HG02588 (cell line): Measurements from ENCODE around the gene TNIK.
"Not testable (repeated sequence)": the region's sequence is repeated elsewhere in the genome, so short reads cannot be mapped to it uniquely, and the experiment has no call there.

Source experiments
- ATAC-seq: cut with Tn5 transposase; IDR thresholded peaks from one replicate; pipeline ENCODE4 v1.9.1; 2021; ENCODE audit warnings: mild to moderate bottlenecking, moderate library complexity; ENCODE audit not compliant: unreplicated experiment

The TNIK gene

DNA sequence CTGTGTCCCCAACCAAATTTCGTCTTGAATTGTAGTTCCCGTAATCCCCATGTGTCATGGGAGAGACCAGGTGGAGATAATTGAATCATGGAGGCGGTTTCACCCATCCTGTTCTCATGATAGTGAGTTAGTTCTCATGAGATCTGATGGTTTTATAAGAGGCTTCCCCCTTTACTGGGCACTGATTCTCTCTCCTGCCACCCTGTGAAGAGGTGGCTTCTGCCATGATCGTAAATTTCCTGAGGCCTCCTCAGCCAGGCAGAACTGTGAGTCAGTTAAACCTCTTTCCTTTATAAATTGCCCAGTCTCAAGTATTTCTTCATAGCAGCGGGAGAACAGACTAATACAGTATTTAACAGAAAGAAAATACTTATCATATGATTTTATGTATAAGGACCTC lies 93.5 kb downstream of the TNIK start:
- not testable (repeated sequence) for ATAC-seq

GRCh38 chr3:171366043-171366442 lies 94.2 kb downstream of the TNIK start:
- no peak for ATAC-seq

- ATAC-seq: no peak
Observed at GRCh38 chr3:171365489-171365888, 94.7 kb downstream of the TNIK start.

DNA sequence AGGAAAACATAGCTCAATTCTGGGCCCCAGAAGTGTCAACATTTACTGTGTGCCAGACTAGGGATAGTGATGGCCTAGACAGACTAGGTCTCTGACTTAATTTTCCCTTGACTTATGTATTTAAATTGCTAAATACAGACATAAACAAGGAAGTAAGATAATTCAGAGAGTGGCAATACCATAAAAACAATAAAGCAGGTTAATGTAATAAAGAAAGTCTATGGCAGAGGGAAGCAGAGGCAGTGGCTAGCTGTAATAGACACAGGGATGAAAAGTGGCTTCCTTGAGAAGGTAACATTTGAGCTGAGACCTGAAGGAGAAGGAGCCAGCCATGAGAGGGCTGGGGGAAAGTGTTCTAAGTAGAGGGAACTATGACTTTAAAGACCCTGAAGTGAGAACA lies 95.7 kb downstream of the TNIK start:
- ATAC-seq: no peak

- no peak for ATAC-seq
Observed at GRCh38 chr3:171363202-171363601, 97.0 kb downstream of the TNIK start.

DNA sequence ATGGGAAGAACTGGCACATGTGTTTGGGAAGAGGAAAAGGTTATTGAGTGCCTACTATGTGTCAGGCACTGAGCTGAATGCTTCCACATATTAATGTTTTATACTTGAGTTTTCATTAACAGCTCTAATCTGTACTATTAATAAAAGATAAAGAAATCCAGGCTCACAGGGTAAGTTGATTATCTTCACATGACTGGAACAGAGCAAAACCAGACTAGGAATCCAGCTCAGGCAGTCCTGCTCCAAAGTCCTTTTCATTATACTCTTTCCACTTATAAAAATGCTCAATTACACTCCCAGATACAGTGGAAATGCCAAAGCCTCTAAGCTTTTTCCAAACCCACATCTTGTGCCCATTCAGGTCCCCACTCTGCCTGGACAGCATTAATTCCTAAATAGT lies 97.6 kb downstream of the TNIK start:
- no peak for ATAC-seq

- ATAC-seq: no peak
Observed at GRCh38 chr3:171358881-171359198, 101.4 kb downstream of the TNIK start.

DNA sequence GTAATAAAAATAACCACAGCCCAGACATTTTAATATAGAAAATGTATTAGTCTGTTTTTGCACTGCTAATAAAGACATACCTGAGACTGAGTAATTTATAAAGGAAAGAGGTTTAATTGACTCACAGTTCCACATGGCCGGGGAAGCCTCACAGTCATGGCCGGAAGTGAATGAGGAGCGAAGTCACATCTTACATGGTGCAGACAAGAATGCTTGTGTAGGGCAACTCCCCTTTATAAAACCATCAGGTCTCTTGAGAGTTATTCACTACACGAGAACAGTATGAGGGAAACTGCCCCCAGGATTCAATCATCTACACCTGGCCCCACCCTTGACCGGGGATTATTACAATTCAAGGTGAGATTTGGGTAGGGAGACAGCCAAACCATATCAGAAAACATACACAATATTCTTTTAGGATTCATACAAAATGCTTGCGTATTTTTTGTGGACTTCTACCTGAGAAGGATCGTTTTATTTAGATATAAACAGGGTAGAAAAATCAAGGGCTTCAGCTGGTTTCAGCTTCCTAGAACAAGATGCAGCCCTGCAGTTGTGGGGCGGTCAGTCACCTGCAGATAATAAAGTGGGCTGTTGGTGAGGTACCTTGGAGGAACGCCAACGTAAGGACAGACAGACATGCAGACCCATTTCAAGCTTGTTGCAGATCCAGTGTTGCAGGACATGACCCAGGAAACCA lies 101.9 kb downstream of the TNIK start:
- ATAC-seq: no peak

- no peak for ATAC-seq
Observed at GRCh38 chr3:171357721-171358120, 102.5 kb downstream of the TNIK start.

GRCh38 chr3:171356251-171356650 lies 104.0 kb downstream of the TNIK start:
- no peak for ATAC-seq

DNA sequence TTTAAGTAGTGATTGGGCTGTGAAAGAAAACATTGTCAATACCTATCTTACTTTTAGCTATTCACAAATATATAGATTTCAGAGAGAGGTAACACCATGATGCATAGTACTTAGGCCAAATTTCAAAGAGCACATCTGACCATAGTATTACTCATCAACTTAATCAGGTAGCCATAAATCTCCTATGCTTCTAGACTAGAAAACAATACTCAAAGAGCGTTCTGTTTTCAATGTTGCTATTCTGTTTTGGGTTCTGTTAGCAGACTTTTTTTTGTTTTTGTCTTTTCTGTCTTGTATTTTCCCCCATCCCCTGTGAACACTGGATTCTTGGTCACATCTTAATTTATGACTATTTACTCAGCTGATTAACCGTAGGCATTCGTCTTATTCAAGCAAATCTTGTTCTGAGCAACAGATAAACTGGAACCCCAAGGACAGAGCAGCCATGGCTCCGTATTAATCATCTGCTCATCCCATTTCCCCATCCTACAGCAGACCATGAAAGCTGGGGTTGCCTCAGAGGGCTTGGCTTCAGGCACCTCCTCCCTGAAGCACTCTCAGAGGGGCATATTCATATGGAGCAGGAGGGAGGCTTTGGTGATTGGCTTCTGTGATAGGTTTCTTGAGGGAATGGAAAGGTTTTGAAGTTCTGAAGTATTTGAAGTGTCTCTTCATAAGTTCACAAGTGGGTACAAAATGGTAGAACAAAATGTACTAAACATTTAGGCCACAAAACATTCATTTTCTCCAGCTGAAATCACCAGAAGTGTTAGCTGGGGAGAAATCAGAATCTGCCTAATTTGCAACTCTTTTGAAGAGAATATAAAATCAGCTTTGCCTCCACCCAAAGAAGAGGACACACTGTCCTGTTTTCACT lies 105.3 kb downstream of the TNIK start:
- ATAC-seq: no peak

DNA sequence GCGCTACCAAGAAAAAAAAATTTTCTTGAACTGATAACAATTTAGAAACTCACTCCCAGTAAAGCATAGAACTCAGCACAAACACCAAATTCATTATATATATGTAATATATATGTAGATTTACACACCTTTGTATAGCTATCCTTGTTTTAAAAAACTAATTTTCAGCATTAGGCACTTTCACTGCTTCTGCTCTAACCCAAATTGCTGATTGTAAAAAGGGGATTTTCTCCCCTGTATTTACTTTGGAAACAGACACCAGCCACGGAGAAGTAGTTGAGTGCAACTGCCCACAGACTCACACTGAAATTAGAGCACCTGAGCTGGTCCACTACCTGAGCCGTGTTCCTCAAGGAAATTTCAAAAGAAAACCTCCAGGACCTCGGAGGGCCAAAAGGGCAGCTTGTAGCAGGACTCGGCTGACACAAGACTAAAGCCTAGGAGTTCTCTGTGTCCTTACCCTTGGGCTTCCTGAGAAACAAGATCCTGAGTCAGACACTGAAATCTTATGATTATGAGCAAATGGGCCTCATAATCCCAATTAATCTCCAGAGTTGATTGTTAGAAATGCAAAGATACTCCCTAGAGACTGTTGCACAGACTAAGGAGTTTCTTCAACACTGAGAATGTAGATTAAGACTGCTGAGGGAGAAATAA lies 106.0 kb downstream of the TNIK start:
- ATAC-seq: no peak

DNA sequence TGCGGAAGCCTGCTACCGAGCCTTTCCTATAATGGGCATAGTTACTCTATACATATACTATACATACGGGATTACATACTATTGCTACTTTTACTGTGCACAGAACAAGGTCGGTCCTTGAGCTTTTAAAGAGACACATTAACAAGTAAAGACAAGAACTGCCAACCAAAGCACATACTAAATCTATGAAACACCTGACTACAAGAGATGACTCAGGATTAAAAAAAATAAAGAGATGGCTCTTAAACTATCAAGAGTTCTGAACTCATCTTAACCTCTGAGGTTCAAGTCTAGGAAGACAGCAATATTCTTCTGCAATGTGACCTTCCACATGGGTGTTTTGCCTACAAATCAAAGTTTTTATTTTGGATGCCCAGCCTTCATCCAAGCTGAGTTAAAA lies 106.8 kb downstream of the TNIK start:
- no peak for ATAC-seq

DNA sequence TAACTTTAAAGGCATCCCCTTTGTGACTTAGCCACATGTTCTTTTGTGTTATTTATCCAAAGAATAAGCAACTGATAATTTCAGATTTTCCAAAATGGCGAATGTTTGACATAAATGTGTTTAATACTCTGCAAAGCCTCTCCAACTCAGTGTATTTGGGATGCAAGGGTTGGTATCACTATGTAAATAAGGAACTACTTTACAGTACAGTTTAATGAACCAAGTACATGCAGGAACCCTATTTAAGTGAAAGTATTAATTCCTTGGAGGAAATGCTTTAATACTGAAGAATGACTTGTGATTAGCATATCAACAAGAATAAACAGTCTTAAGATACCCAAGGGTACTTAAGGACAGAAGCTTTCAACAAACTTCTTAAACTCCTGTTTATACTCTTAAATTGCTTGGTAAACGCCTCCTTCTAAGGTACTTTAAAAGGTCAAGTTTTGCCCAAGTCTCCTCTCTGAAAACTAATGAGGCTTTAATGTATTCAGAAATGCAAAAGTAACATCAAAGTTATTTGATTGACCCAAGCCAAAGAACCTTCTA lies 107.7 kb downstream of the TNIK start:
- no peak for ATAC-seq

GRCh38 chr3:171351676-171352075 lies 108.5 kb downstream of the TNIK start:
- no peak for ATAC-seq

GRCh38 chr3:171350364-171350763 lies 109.8 kb downstream of the TNIK start:
- no peak for ATAC-seq

DNA sequence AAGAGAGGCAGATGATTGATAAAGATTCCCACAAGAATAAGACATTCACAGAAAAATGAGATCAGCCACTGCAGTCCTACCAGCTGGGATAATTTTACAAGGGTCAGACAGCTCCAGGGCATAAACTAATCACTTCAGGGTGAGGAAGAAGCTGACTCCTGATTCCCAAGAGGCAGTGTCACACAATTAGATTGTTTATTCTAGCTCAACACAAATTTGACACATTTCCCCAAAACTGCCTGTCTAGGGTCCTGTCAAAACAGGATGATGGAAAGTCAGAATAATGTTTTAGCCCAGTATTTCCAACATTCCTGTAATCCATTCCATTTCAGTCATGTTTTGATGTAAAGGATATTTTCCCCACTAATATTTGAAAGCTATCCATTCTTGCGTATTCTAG lies 110.8 kb downstream of the TNIK start:
- no peak for ATAC-seq

DNA sequence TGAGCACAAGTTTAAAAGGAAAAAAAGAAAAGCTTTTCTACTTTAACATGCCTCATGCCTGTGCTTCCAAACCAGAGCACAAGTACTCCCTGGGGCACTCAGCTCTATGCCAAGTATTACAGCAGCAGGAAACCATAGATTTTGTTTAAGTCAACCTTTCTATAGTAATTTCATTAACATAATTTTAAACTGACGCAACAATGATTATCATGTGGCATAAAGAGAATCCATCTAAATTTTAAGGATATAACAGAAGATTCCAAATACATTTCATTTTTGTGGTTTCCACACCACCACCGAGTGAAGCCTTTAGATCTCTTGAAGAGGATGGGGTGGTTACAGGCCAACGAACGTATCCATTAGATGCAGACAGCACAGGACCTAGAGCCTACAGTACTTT lies 112.1 kb downstream of the TNIK start:
- ATAC-seq: no peak

- peak; percentile 74 for ATAC-seq
Observed at GRCh38 chr3:171347301-171348039, 112.7 kb downstream of the TNIK start.

DNA sequence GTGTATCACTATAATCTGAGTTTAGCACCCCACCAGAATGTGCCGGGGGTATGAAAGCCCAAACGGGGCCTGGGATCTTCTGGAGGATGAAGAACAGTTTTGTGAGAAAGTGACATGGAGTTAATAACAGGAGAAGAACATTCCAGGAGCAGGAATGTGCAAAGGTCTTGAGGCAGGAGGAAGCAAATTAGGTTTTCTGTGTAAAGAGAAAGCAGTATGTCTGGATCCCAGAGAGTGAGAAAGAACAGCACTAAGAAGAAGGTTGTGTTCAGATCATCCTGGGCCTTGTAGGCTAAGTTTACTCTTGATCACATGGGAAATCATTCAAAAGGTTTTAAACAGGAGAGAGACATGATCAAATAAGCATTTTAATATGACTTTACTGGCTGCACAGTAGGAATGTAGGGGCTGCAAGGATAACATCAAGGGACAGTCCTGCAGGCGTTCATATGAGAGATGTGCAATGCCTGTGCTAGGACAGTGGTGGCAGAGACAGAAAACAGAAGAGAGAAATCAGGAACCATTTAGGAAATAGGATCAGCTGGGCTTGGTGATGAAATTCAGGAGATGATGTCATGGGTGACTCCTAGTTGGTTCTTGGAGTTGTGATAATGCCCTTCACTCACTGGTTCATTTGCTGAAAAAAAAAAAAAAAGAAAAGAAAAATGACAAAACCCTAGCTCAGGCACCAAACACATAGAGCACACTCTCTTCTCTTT lies 113.5 kb downstream of the TNIK start:
- no peak for ATAC-seq
